ENCODE measurements around the gene ROCK2. TPM values are rescaled to one million over a fixed set of nuclear protein-coding genes. Genes with fewer than 3 reads are reported as not detected.

ROCK2 gene
- total and polyA plus RNA-seq, 2 donors (not counting 1 experiment from before 2014, with no cell fraction given) = 32.0 to 58.1 TPM

GRCh38 chr2:11182951-11183350 is 161.5 kb downstream of the ROCK2 start:
- no peaks in the 10 kb centered on the region for H3K4me1 ChIP-seq (ENCODE audit: control insufficient read depth, extremely low read depth, insufficient read depth, low read length)
- no peaks in the 10 kb centered on the region for H3K36me3 ChIP-seq (ENCODE audit: control insufficient read depth, insufficient read depth, low read length)
- TF ChIP-seq CTCF (conservative IDR thresholded peaks at IDR 0.05 in 1 of 2, IDR thresholded peaks at IDR 0.05 in 1 of 2; ENCODE audit: low read depth in 1 of 2, low read length in 2 of 2) = no peak
- no peak for TF ChIP-seq EZH2 (IDR thresholded peaks at IDR 0.05; ENCODE audit: low read length, missing control alignments)
- H3K27me3 ChIP-seq (ENCODE audit: control insufficient read depth, insufficient read depth, low read length) = no peaks in the 10 kb centered on the region
- no peak for DNase-seq (ENCODE audit: low read depth in 2 of 2)
- no peak overlapping the region for H3K27ac ChIP-seq (ENCODE audit: insufficient read depth, low read length)
- H3K4me2 ChIP-seq (ENCODE audit: extremely low read depth, insufficient read depth, low read length) = no peak overlapping the region
- no peaks in the 10 kb centered on the region for H3K9me3 ChIP-seq (ENCODE audit: control insufficient read depth, insufficient read depth, low read depth, low read length)
- H2AFZ ChIP-seq (ENCODE audit: low read length) = no peak overlapping the region
- no peaks in the 10 kb centered on the region for H4K20me1 ChIP-seq (ENCODE audit: control insufficient read depth, extremely low read depth, insufficient read depth, low read length)
- H3K4me3 ChIP-seq (replicated peaks in 1 of 4; ENCODE audit: control extremely low read depth in 1 of 4, insufficient read depth in 1 of 4, low read depth in 3 of 4, low read length in 4 of 4) = no peak overlapping the region
- H3K79me2 ChIP-seq (ENCODE audit: control insufficient read depth, insufficient read depth, low read length) = no peaks in the 10 kb centered on the region
- H3K9ac ChIP-seq (ENCODE audit: insufficient read depth, low read length) = no peak overlapping the region

DNA sequence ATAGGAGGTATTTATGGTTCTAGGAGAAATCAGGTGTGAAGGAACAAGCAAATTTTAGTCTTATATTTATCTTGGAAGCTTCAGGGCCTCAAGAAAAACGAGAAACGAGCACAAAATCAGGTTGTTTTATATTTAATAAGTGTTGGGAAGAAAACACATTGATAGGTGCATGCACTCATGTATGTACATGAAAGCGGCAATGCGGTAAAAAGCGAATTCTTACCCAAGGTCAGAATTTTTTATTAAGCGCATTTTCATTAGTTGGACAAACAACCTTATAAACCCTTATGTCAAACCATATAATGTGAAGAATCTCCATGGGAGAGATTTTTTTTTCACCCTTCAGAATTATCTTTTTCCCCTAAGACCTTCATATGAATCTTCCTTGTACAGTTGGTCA is 163.8 kb downstream of the ROCK2 start:
- Histone ChIP-seq H3K4me3 (replicated peaks in 1 of 4; ENCODE audit: control extremely low read depth in 1 of 4, insufficient read depth in 1 of 4, low read depth in 3 of 4, low read length in 4 of 4) (no peak overlapping the region), H3K79me2 (ENCODE audit: control insufficient read depth, insufficient read depth, low read length) (no peaks in the 10 kb centered on the region), H2AFZ (ENCODE audit: low read length) (no peak overlapping the region), H3K9me3 (ENCODE audit: control insufficient read depth, insufficient read depth, low read depth, low read length) (no peaks in the 10 kb centered on the region), H3K4me1 (ENCODE audit: control insufficient read depth, extremely low read depth, insufficient read depth, low read length) (no peaks in the 10 kb centered on the region), H3K27me3 (ENCODE audit: control insufficient read depth, insufficient read depth, low read length) (no peaks in the 10 kb centered on the region), H3K27ac (ENCODE audit: insufficient read depth, low read length) (no peak overlapping the region), H3K36me3 (ENCODE audit: control insufficient read depth, insufficient read depth, low read length) (no peaks in the 10 kb centered on the region), H3K4me2 (ENCODE audit: extremely low read depth, insufficient read depth, low read length) (no peak overlapping the region), H3K9ac (ENCODE audit: insufficient read depth, low read length) (no peak overlapping the region), H4K20me1 (ENCODE audit: control insufficient read depth, extremely low read depth, insufficient read depth, low read length) (no peaks in the 10 kb centered on the region)
- no peak for DNase-seq (ENCODE audit: low read depth in 2 of 2)
- no peak for TF ChIP-seq EZH2 (IDR thresholded peaks at IDR 0.05; ENCODE audit: low read length, missing control alignments)
- TF ChIP-seq CTCF (conservative IDR thresholded peaks at IDR 0.05 in 1 of 2, IDR thresholded peaks at IDR 0.05 in 1 of 2; ENCODE audit: low read depth in 1 of 2, low read length in 2 of 2) = no peak

GRCh38 chr2:11179899-11180298 is 164.5 kb downstream of the ROCK2 start:
- Histone ChIP-seq H3K27me3 (ENCODE audit: control insufficient read depth, insufficient read depth, low read length) (no peaks in the 10 kb centered on the region), H4K20me1 (ENCODE audit: control insufficient read depth, extremely low read depth, insufficient read depth, low read length) (no peaks in the 10 kb centered on the region), H3K4me3 (replicated peaks in 1 of 4; ENCODE audit: control extremely low read depth in 1 of 4, insufficient read depth in 1 of 4, low read depth in 3 of 4, low read length in 4 of 4) (no peak overlapping the region), H2AFZ (ENCODE audit: low read length) (no peak overlapping the region), H3K9me3 (ENCODE audit: control insufficient read depth, insufficient read depth, low read depth, low read length) (no peaks in the 10 kb centered on the region), H3K36me3 (ENCODE audit: control insufficient read depth, insufficient read depth, low read length) (no peaks in the 10 kb centered on the region), H3K4me2 (ENCODE audit: extremely low read depth, insufficient read depth, low read length) (no peak overlapping the region), H3K4me1 (ENCODE audit: control insufficient read depth, extremely low read depth, insufficient read depth, low read length) (peaks cover 2% of the 10 kb centered on the region), H3K9ac (ENCODE audit: insufficient read depth, low read length) (no peak overlapping the region), H3K27ac (ENCODE audit: insufficient read depth, low read length) (no peak overlapping the region), H3K79me2 (ENCODE audit: control insufficient read depth, insufficient read depth, low read length) (no peaks in the 10 kb centered on the region)
- no peak for TF ChIP-seq EZH2 (IDR thresholded peaks at IDR 0.05; ENCODE audit: low read length, missing control alignments)
- no peak for TF ChIP-seq CTCF (conservative IDR thresholded peaks at IDR 0.05 in 1 of 2, IDR thresholded peaks at IDR 0.05 in 1 of 2; ENCODE audit: low read depth in 1 of 2, low read length in 2 of 2)
- peak in 1 of 2 donors; percentile 25 for DNase-seq (ENCODE audit: low read depth in 2 of 2)
